GM19025 (cell line): ENCODE measurements around the gene MEST.
"Not testable (repeated sequence)": the region's sequence is repeated elsewhere in the genome, so short reads cannot be mapped to it uniquely, and the experiment has no call there.

Experiments
- ATAC-seq: cut with Tn5 transposase; IDR thresholded peaks from one replicate; pipeline ENCODE4 v1.9.1; 2021; ENCODE audit warnings: mild to moderate bottlenecking, low read depth, moderate library complexity; ENCODE audit not compliant: unreplicated experiment

The MEST gene

GRCh38 chr7:130521258-130521951 is 29.5 kb downstream of the MEST start:
- ATAC-seq: no peak

GRCh38 chr7:130523519-130524125 is 31.7 kb downstream of the MEST start:
- not testable (repeated sequence) for ATAC-seq

- ATAC-seq: no peak
These were observed 32.7 kb downstream of the MEST start for GRCh38 chr7:130524628-130525027.

GRCh38 chr7:130527752-130528355 is 36.0 kb downstream of the MEST start:
- ATAC-seq: not testable (repeated sequence)

GRCh38 chr7:130529417-130529816 is 37.5 kb downstream of the MEST start:
- ATAC-seq: no peak

- ATAC-seq: not testable (repeated sequence)
These were observed 46.0 kb downstream of the MEST start for GRCh38 chr7:130537894-130538293.

- ATAC-seq: not testable (repeated sequence)
These were observed 49.4 kb downstream of the MEST start for GRCh38 chr7:130541287-130541686.

- ATAC-seq: not testable (repeated sequence)
These were observed 50.4 kb downstream of the MEST start for GRCh38 chr7:130542297-130542696.

- no peak for ATAC-seq
These were observed 51.7 kb downstream of the MEST start for GRCh38 chr7:130543487-130544010.

- ATAC-seq: no peak
These were observed 52.5 kb downstream of the MEST start for GRCh38 chr7:130544356-130544755.

- no peak for ATAC-seq
These were observed 61.6 kb downstream of the MEST start for GRCh38 chr7:130553398-130554029.

GRCh38 chr7:130554481-130554880 is 62.6 kb downstream of the MEST start:
- ATAC-seq: no peak
